Measurements from ENCODE around the gene PTPN4. TPM values are rescaled to one million over a fixed set of nuclear protein-coding genes. Genes with fewer than 3 reads are reported as not detected.

PTPN4 gene
- total and polyA plus RNA-seq, 2 donors (not counting 3 experiments of a cell fraction or from before 2014, with no cell fraction given): 6.8 to 29.6 TPM

DNA sequence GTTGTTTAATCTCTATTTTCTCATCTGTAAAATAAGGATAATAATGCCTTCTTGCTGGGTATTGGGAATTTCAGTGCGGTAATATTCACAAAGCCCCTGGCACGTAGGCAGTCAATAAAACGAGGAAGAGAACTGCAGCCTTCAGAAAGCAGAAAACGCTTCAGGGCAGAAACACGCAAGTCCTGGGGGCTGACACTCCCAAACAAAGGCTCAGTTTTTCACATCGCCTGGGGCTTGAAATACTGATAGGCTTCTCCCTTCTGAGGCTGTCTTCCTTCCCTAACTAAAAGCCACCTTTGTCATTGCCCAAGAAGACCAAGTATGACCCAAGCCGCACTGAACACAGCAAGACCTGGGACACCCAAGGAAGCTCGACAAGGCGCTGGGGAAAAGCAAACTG is 48.4 kb upstream of the PTPN4 start:
- Histone ChIP-seq H3K4me1 (ENCODE audit: control insufficient read depth, extremely low read depth, insufficient read depth, low read length) (no peaks in the 10 kb centered on the region), H3K9ac (replicated peaks; ENCODE audit: extremely low read depth, insufficient read depth, low read length) (no peak overlapping the region), H3K27me3 (ENCODE audit: control insufficient read depth in 2 of 2, insufficient read depth in 2 of 2, low read length in 2 of 2) (peaks cover 0 to 6% of the 10 kb centered on the region in 2 experiments), H3K27ac (ENCODE audit: insufficient read depth, low read depth, low read length) (no peak overlapping the region), H3K79me2 (ENCODE audit: control insufficient read depth, insufficient read depth, low read length) (no peaks in the 10 kb centered on the region), H3K4me3 (replicated peaks in 1 of 3; ENCODE audit: insufficient read depth in 1 of 3, low read depth in 1 of 3, low read length in 3 of 3) (no peak overlapping the region), H3K4me2 (ENCODE audit: insufficient read depth, low read length) (no peak overlapping the region), H3K9me3 (replicated peaks; ENCODE audit: control insufficient read depth, insufficient read depth, low read length) (no peaks in the 10 kb centered on the region), H2AFZ (ENCODE audit: low read depth, low read length) (no peak overlapping the region), H4K20me1 (replicated peaks; ENCODE audit: control insufficient read depth, extremely low read depth, insufficient read depth, low read length) (no peaks in the 10 kb centered on the region), H3K36me3 (ENCODE audit: control insufficient read depth in 2 of 2, extremely low read depth in 1 of 2, insufficient read depth in 2 of 2, low read length in 2 of 2) (no peaks in the 10 kb centered on the region), H3K9me1 (replicated peaks; ENCODE audit: control insufficient read depth, extremely low read depth, insufficient read depth, low read length) (no peaks in the 10 kb centered on the region)
- FAIRE-seq: no peak
- no peak for DNase-seq (ENCODE audit: low read depth, low spot score)
- ChIA-PET POLR2A (no interaction called here), CTCF (interaction anchor here (0.9 kb wide), 1 partner anchor 8 kb away, joined by 3 read pairs; no protein-coding TSS in a partner anchor)
- TF ChIP-seq, protein P1, sequence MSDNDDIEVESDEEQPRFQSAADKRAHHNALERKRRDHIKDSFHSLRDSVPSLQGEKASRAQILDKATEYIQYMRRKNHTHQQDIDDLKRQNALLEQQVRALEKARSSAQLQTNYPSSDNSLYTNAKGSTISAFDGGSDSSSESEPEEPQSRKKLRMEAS (IDR thresholded peaks at IDR 0.05; ENCODE audit: insufficient read depth, insufficient read length): no peak
- TF ChIP-seq POLR2AphosphoS5 (IDR thresholded peaks at IDR 0.05; ENCODE audit: insufficient read depth, low read depth, low read length): no peak
- intact Hi-C loops (cut with micrococcal nuclease) (no loop called here), dilution Hi-C loops (cut with MboI; ENCODE audit: extremely low pct_ligation_motif_present, low sequenced_read_pairs) (no loop called here)
- no TSS peak for BruUV-seq (replicated peaks)

DNA sequence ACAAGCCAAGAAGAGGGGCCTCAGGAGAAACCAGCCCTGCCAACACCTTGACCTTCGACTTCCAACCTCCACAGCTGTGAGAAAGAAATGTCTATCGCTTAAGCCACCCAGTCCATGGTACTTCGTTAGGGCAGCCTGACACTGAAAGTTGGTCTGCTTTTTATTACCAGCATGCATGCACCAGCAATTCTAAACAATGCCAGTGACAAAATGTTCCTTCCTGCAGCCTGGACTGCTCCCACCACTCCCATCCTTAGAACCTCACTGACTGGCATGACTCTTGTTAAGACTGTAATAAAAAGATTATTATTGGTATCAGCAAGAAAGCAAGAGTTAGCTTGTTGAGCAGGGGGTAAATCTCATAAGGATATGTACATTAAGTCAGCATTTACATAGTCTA is 47.2 kb upstream of the PTPN4 start:
- Histone ChIP-seq H2AFZ (ENCODE audit: low read depth, low read length) (no peak overlapping the region), H3K4me3 (replicated peaks in 1 of 3; ENCODE audit: insufficient read depth in 1 of 3, low read depth in 1 of 3, low read length in 3 of 3) (no peak overlapping the region), H3K4me2 (ENCODE audit: insufficient read depth, low read length) (no peak overlapping the region), H3K27me3 (ENCODE audit: control insufficient read depth in 2 of 2, insufficient read depth in 2 of 2, low read length in 2 of 2) (peaks cover 0 to 6% of the 10 kb centered on the region in 2 experiments), H3K9me1 (replicated peaks; ENCODE audit: control insufficient read depth, extremely low read depth, insufficient read depth, low read length) (no peaks in the 10 kb centered on the region), H3K27ac (ENCODE audit: insufficient read depth, low read depth, low read length) (no peak overlapping the region), H4K20me1 (replicated peaks; ENCODE audit: control insufficient read depth, extremely low read depth, insufficient read depth, low read length) (no peaks in the 10 kb centered on the region), H3K9ac (replicated peaks; ENCODE audit: extremely low read depth, insufficient read depth, low read length) (no peak overlapping the region), H3K79me2 (ENCODE audit: control insufficient read depth, insufficient read depth, low read length) (no peaks in the 10 kb centered on the region), H3K4me1 (ENCODE audit: control insufficient read depth, extremely low read depth, insufficient read depth, low read length) (no peaks in the 10 kb centered on the region), H3K36me3 (ENCODE audit: control insufficient read depth in 2 of 2, extremely low read depth in 1 of 2, insufficient read depth in 2 of 2, low read length in 2 of 2) (no peaks in the 10 kb centered on the region), H3K9me3 (replicated peaks; ENCODE audit: control insufficient read depth, insufficient read depth, low read length) (no peaks in the 10 kb centered on the region)
- POLR2A ChIA-PET: no interaction called here
- intact Hi-C loops (cut with micrococcal nuclease) (no loop called here), dilution Hi-C loops (cut with MboI; ENCODE audit: extremely low pct_ligation_motif_present, low sequenced_read_pairs) (no loop called here)
- FAIRE-seq (no peak), DNase-seq (ENCODE audit: low read depth, low spot score) (no peak)
- CTCF ChIA-PET: no interaction called here
- no TSS peak for BruUV-seq (replicated peaks)
- TF ChIP-seq, protein P2, sequence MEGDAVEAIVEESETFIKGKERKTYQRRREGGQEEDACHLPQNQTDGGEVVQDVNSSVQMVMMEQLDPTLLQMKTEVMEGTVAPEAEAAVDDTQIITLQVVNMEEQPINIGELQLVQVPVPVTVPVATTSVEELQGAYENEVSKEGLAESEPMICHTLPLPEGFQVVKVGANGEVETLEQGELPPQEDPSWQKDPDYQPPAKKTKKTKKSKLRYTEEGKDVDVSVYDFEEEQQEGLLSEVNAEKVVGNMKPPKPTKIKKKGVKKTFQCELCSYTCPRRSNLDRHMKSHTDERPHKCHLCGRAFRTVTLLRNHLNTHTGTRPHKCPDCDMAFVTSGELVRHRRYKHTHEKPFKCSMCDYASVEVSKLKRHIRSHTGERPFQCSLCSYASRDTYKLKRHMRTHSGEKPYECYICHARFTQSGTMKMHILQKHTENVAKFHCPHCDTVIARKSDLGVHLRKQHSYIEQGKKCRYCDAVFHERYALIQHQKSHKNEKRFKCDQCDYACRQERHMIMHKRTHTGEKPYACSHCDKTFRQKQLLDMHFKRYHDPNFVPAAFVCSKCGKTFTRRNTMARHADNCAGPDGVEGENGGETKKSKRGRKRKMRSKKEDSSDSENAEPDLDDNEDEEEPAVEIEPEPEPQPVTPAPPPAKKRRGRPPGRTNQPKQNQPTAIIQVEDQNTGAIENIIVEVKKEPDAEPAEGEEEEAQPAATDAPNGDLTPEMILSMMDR (IDR thresholded peaks at IDR 0.05; ENCODE audit: extremely low read depth in 1 of 2, insufficient read depth in 1 of 2, low read depth in 1 of 2, low read length in 2 of 2): no peak
- no peak for TF ChIP-seq FOS (IDR thresholded peaks at IDR 0.05; ENCODE audit: borderline replicate concordance, insufficient read depth, low read length)
- TF ChIP-seq GATA2 (IDR thresholded peaks at IDR 0.05; ENCODE audit: insufficient read depth, insufficient read length, low read depth, low read length): no peak
- TF ChIP-seq, protein P1 (IDR thresholded peaks at IDR 0.05; ENCODE audit: insufficient read depth, insufficient read length): no peak
- no peak for TF ChIP-seq MYC (IDR thresholded peaks at IDR 0.05; ENCODE audit: low read depth, low read length)
- TF ChIP-seq JUN (IDR thresholded peaks at IDR 0.05; ENCODE audit: borderline replicate concordance, insufficient read depth, insufficient read length, low read depth): no peak
- TF ChIP-seq EZH2 (IDR thresholded peaks at IDR 0.05; ENCODE audit: borderline replicate concordance, low read depth, low read length, severe bottlenecking): no peak
- no peak for TF ChIP-seq POLR2AphosphoS5 (IDR thresholded peaks at IDR 0.05; ENCODE audit: insufficient read depth, low read depth, low read length)
- no peak for TF ChIP-seq POLR2A (IDR thresholded peaks at IDR 0.05; ENCODE audit: low read depth, low read length)
